HepG2 (cell line): ENCODE measurements around the gene SULT4A1. TPM values are rescaled to one million over a fixed set of nuclear protein-coding genes. Genes with fewer than 3 reads are reported as not detected.

ENCODE experiments used
- AGO2 ChIP-seq: fragments of 200-400 bp; formaldehyde crosslinking; optimal IDR thresholded peaks from 2 replicates; pipeline ENCODE3; 2017; ENCODE audit warnings: mild to moderate bottlenecking, low read depth, low read length, moderate library complexity
- DMAP1 ChIP-seq: IDR thresholded peaks from 2 replicates; pipeline ENCODE4 v1.6.1; 2016
- ETV6 ChIP-seq: sonication (generic); formaldehyde crosslinking; conservative IDR thresholded peaks from 2 replicates; pipeline ENCODE4 v1.4.0; 2020; ENCODE audit warnings: missing genetic modification reagents
- FOXP4 ChIP-seq: sonication (generic); formaldehyde crosslinking; IDR thresholded peaks from 2 replicates; pipeline ENCODE4 v1.4.0; 2020; ENCODE audit warnings: missing genetic modification reagents
- GATAD2A ChIP-seq: IDR thresholded peaks from 2 replicates; pipeline ENCODE4 v1.6.1; 2016
- JDP2 ChIP-seq: sonication (generic); formaldehyde crosslinking; IDR thresholded peaks from 2 replicates; pipeline ENCODE4 v1.8.1; 2022; ENCODE audit warnings: missing genetic modification reagents, borderline replicate concordance
- MEIS1 ChIP-seq: sonication (generic); formaldehyde crosslinking; IDR thresholded peaks from 2 replicates; pipeline ENCODE4 v1.9.0; 2021; ENCODE audit warnings: mild to moderate bottlenecking, missing genetic modification reagents, moderate library complexity, borderline replicate concordance
- MLLT10 ChIP-seq: sonication (generic); formaldehyde crosslinking; IDR thresholded peaks from 2 replicates; pipeline ENCODE4 v1.4.0; 2020; ENCODE audit warnings: missing genetic modification reagents
- MTF2 ChIP-seq: sonication (generic); formaldehyde crosslinking; IDR thresholded peaks from 2 replicates; pipeline ENCODE4 v1.5.0; 2020; ENCODE audit warnings: missing genetic modification reagents, borderline replicate concordance
- MYNN ChIP-seq: sonication (generic); formaldehyde crosslinking; IDR thresholded peaks from 2 replicates; pipeline ENCODE4 v1.4.0; 2020; ENCODE audit warnings: mild to moderate bottlenecking, low read depth, missing genetic modification reagents
- NFKBIZ ChIP-seq: IDR thresholded peaks from 2 replicates; pipeline ENCODE4 v1.6.1; 2018; ENCODE audit warnings: missing genetic modification reagents, missing compliant biosample characterization
- NFRKB ChIP-seq: fragments of 450-650 bp; IDR thresholded peaks from 2 replicates; pipeline ENCODE4 v1.6.1; 2017
- RNF2 ChIP-seq: fragments of 450-650 bp; conservative IDR thresholded peaks from 2 replicates; pipeline ENCODE4 v1.6.1; 2016; ENCODE audit warnings: low read depth
- SALL2 ChIP-seq: sonication (generic); formaldehyde crosslinking; IDR thresholded peaks from 2 replicates; pipeline ENCODE4 v1.8.1; 2023; ENCODE audit warnings: mild to moderate bottlenecking, missing genetic modification reagents, inconsistent platforms
- SMAD9 ChIP-seq: sonication (generic); formaldehyde crosslinking; IDR thresholded peaks from 2 replicates; pipeline ENCODE4 v1.5.1; 2020; ENCODE audit warnings: mild to moderate bottlenecking, missing genetic modification reagents
- TEAD2 ChIP-seq: sonication (generic); formaldehyde crosslinking; IDR thresholded peaks from 2 replicates; pipeline ENCODE4 v1.9.0; 2021; ENCODE audit warnings: missing genetic modification reagents
- TEAD3 ChIP-seq: optimal IDR thresholded peaks from 2 replicates; pipeline ENCODE3; 2016; ENCODE audit warnings: borderline replicate concordance
- ZBTB7B ChIP-seq: sonication (generic); formaldehyde crosslinking; IDR thresholded peaks from 2 replicates; pipeline ENCODE4 v1.4.0; 2020; ENCODE audit warnings: missing genetic modification reagents
- ZNF10 ChIP-seq: sonication (generic); formaldehyde crosslinking; IDR thresholded peaks from 2 replicates; pipeline ENCODE4 v1.4.0; 2020; ENCODE audit warnings: mild to moderate bottlenecking, low read depth, missing genetic modification reagents, borderline replicate concordance
- ZNF567 ChIP-seq: sonication (generic); formaldehyde crosslinking; IDR thresholded peaks from 2 replicates; pipeline ENCODE4 v1.8.1; 2023; ENCODE audit warnings: mild to moderate bottlenecking, missing genetic modification reagents, borderline replicate concordance
- ZNF615 ChIP-seq: sonication (generic); formaldehyde crosslinking; IDR thresholded peaks from 2 replicates; pipeline ENCODE4 v1.5.0; 2020; ENCODE audit warnings: mild to moderate bottlenecking, missing genetic modification reagents, borderline replicate concordance
- ZNF761 ChIP-seq: sonication (generic); formaldehyde crosslinking; conservative IDR thresholded peaks from 2 replicates; pipeline ENCODE4 v1.4.0; 2020; ENCODE audit warnings: mild to moderate bottlenecking, missing genetic modification reagents
- ZNF768 ChIP-seq: sonication (generic); formaldehyde crosslinking; IDR thresholded peaks from 2 replicates; pipeline ENCODE4 v1.4.0; 2020; ENCODE audit warnings: missing genetic modification reagents
- ZNF777 ChIP-seq: sonication (generic); formaldehyde crosslinking; IDR thresholded peaks from 2 replicates; pipeline ENCODE4 v1.4.0; 2020; ENCODE audit warnings: missing genetic modification reagents
- ZNF788 ChIP-seq: sonication (generic); formaldehyde crosslinking; IDR thresholded peaks from 2 replicates; pipeline ENCODE4 v1.5.0; 2020; ENCODE audit warnings: mild to moderate bottlenecking, missing genetic modification reagents, borderline replicate concordance
- ZNF839 ChIP-seq: sonication (generic); formaldehyde crosslinking; IDR thresholded peaks from 2 replicates; pipeline ENCODE4 v1.4.0; 2020; ENCODE audit warnings: missing genetic modification reagents, mild to moderate bottlenecking, borderline replicate concordance
- ZSCAN31 ChIP-seq: sonication (generic); formaldehyde crosslinking; IDR thresholded peaks from 2 replicates; pipeline ENCODE4 v1.5.0; 2020; ENCODE audit warnings: low read depth, mild to moderate bottlenecking, missing genetic modification reagents
- polyA plus RNA-seq, 8 experiments: library from polyadenylated mRNA; depleted of rRNA in 3 of 8; stranded (reverse) in 7 of 8; unstranded in 1 of 8; fragments of >200 nt; fragmentation: Illumina TruSeq in 4 of 8; extraction: Trizol in 4 of 8; gene quantifications; 2 replicates each; pipeline versions ENCODE4 v1.2.1 to v1.2.3, GENCODE V29; 2011 to 2016; ENCODE audit warnings: low read depth in 4 of 8, missing spikeins in 1 of 8, mixed read lengths in 1 of 8; ENCODE audit not compliant: insufficient read depth in 1 of 8
- total RNA-seq, 5 experiments: library from RNA; depleted of rRNA; stranded (reverse); fragments of >200 nt; fragmentation: Illumina TruSeq; extraction: Trizol; gene quantifications; 2 replicates each; pipeline ENCODE4 v1.2.3, GENCODE V29; 2016; ENCODE audit warnings: low read depth in 1 of 5
- TF ChIP-seq, protein P1 (sequence below): sonication (generic); formaldehyde crosslinking; IDR thresholded peaks from 2 replicates; pipeline ENCODE4 v1.5.1; 2020; ENCODE audit warnings: missing genetic modification reagents, mild to moderate bottlenecking, borderline replicate concordance

SULT4A1 gene
- total and polyA plus RNA-seq, 2 of the 13 experiments (the other 11 are each of a cell fraction or from before 2014, with no cell fraction given), result not detected

GRCh38 chr22:43867839-43868635 lies 5.7 kb upstream of the SULT4A1 start (continued):
- TF ChIP-seq SALL2 (CRISPR knock-in tag) (0 out of 2 replicates have a peak, but pooled peaks have one; percentile 55), ZNF567 (CRISPR knock-in tag) (no peak), DMAP1 (CRISPR knock-in tag) (no peak), ZNF761 (CRISPR knock-in tag) (no peak), TEAD2 (CRISPR knock-in tag) (no peak), MEIS1 (CRISPR knock-in tag) (no peak), JDP2 (CRISPR knock-in tag) (no peak), ZNF10 (no peak), ZNF788 (CRISPR knock-in tag) (no peak), NFRKB (no peak), ZNF615 (CRISPR knock-in tag) (no peak), RNF2 (no peak), ZNF777 (CRISPR knock-in tag) (peak; percentile 56; the same call in 1 of the 2 replicates), SMAD9 (CRISPR knock-in tag) (no peak), FOXP4 (peak; percentile 34; the same call in 1 of the 2 replicates), ZNF839 (no peak), GATAD2A (CRISPR knock-in tag) (peak; percentile 30; the same call in 1 of the 2 replicates), MYNN (no peak), AGO2 (no peak), MLLT10 (CRISPR knock-in tag) (no peak), ZSCAN31 (CRISPR knock-in tag) (no peak), TEAD3 (CRISPR knock-in tag) (peak; percentile 16), ETV6 (CRISPR knock-in tag) (no peak), MTF2 (CRISPR knock-in tag) (no peak), ZNF768 (CRISPR knock-in tag) (no peak), NFKBIZ (CRISPR knock-in tag) (no peak), ZBTB7B (CRISPR knock-in tag) (0 out of 2 replicates have a peak, but pooled peaks have one; percentile 28)
- TF ChIP-seq, protein P1, sequence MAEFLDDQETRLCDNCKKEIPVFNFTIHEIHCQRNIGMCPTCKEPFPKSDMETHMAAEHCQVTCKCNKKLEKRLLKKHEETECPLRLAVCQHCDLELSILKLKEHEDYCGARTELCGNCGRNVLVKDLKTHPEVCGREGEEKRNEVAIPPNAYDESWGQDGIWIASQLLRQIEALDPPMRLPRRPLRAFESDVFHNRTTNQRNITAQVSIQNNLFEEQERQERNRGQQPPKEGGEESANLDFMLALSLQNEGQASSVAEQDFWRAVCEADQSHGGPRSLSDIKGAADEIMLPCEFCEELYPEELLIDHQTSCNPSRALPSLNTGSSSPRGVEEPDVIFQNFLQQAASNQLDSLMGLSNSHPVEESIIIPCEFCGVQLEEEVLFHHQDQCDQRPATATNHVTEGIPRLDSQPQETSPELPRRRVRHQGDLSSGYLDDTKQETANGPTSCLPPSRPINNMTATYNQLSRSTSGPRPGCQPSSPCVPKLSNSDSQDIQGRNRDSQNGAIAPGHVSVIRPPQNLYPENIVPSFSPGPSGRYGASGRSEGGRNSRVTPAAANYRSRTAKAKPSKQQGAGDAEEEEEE (CRISPR knock-in tag), result no peak
